Uterus (tissue), 2 donors: ENCODE measurements around the gene VRK1.

Experiments used
- CTCF ChIP-seq, 4 experiments: fragments of 200-600 bp in 2 of 4; fragments of 450-650 bp in 2 of 4; sonication (generic) in 2 of 4; IDR thresholded peaks; one replicate each; pipeline ENCODE4 v1.5.1; 2016 to 2019; ENCODE audit warnings: antibody characterized with exemption in 4 of 4, mild to moderate bottlenecking in 2 of 4, moderate library complexity in 1 of 4
- POLR2A ChIP-seq, 2 donors: fragments of 450-650 bp; IDR thresholded peaks; one replicate each; pipeline ENCODE4 v1.6.1; 2016; ENCODE audit warnings: antibody characterized with exemption in 2 of 2, mild to moderate bottlenecking in 1 of 2, moderate library complexity in 1 of 2

- TF ChIP-seq POLR2A (IDR thresholded peaks at IDR 0.05) = no peak
- TF ChIP-seq CTCF (IDR thresholded peaks at IDR 0.05) = no peak
Observed at GRCh38 chr14:96915478-96915877, 118.3 kb downstream of the VRK1 start.
